B cell (primary cell): ENCODE results near the gene BTBD6. TPM values are rescaled to one million over a fixed set of nuclear protein-coding genes. Genes with fewer than 3 reads are reported as not detected.
A peak's percentile ranks its signal among the peaks of the same experiment; 100 is the strongest.

Experiments used
- ATAC-seq: fragments of 200-7000 bp; cut with Tn5 transposase; one replicate; pipeline ENCODE4 v1.10.0; 2021; ENCODE audit warnings: low read depth, mild to moderate bottlenecking, moderate number of reproducible peaks, moderate library complexity
- CTCF ChIA-PET: fragments of 350-600 bp; sonication (Branson Sonifier 250); formaldehyde crosslinking; loops from one replicate; lab custom pipeline; 2021; ENCODE audit warnings: antibody characterized with exemption, inconsistent platforms; lab: Charles Lee
- POLR2A ChIA-PET: fragments of 350-600 bp; sonication (Branson Sonifier 250); formaldehyde crosslinking; loops from one replicate; lab custom pipeline; 2021; ENCODE audit warnings: antibody characterized with exemption; lab: Charles Lee
- DNase-seq: peaks from one replicate; pipeline ENCODE4 v3.0.0; 2013
- H2AFZ ChIP-seq: 2 replicates; pipeline ENCODE4 v1.6.1; 2012; ENCODE audit warnings: mild to moderate bottlenecking, low read depth, low read length; ENCODE audit not compliant: insufficient read depth, poor library complexity, severe bottlenecking
- H3K27ac ChIP-seq, 2 donors: 1 replicate in 1 of 2; 2 replicates in 1 of 2; pipeline ENCODE4 v1.5.1; 2012 to 2013; ENCODE audit warnings: low read length in 2 of 2, mild to moderate bottlenecking in 2 of 2, moderate library complexity in 1 of 2
- H3K27me3 ChIP-seq, 4 experiments: fragments of 200-600 bp in 1 of 4; sonication (generic) in 1 of 4; replicated peaks in 1 of 4; 1 replicate in 2 of 4; 2 replicates in 2 of 4; pipeline versions ENCODE4 v1.6.1 to v1.7.0; 2013 to 2016; ENCODE audit warnings: low read length in 3 of 4, mild to moderate bottlenecking in 2 of 4, mixed read lengths in 1 of 4, moderate library complexity in 1 of 4; ENCODE audit not compliant: insufficient read depth in 4 of 4, control insufficient read depth in 3 of 4; ENCODE audit errors: control extremely low read depth in 1 of 4
- H3K36me3 ChIP-seq, 2 experiments: replicated peaks in 1 of 2; 1 replicate in 1 of 2; 2 replicates in 1 of 2; pipeline versions ENCODE4 v1.6.1 to v1.7.1; 2013; ENCODE audit warnings: low read length in 1 of 2; ENCODE audit not compliant: insufficient read depth in 2 of 2, control insufficient read depth in 1 of 2; ENCODE audit errors: control extremely low read depth in 1 of 2, extremely low read depth in 1 of 2
- H3K4me1 ChIP-seq, 2 donors: fragments of 200-600 bp in 1 of 2; sonication (generic) in 1 of 2; 1 replicate in 1 of 2; 2 replicates in 1 of 2; pipeline versions ENCODE4 v1.5.1 to v1.6.1; 2013 to 2017; ENCODE audit warnings: low read length in 2 of 2; ENCODE audit not compliant: control insufficient read depth in 2 of 2, insufficient read depth in 2 of 2
- H3K4me2 ChIP-seq: replicated peaks from 2 replicates; pipeline ENCODE3; 2012; ENCODE audit warnings: mild to moderate bottlenecking, low read depth, low read length; ENCODE audit not compliant: poor library complexity, severe bottlenecking
- H3K4me3 ChIP-seq, 5 experiments: fragments of 200-600 bp in 1 of 5; sonication (generic) in 1 of 5; 1 replicate in 3 of 5; 2 replicates in 2 of 5; pipeline versions ENCODE4 v1.5.1 to v1.7.0; 2011 to 2016; ENCODE audit warnings: low read length in 4 of 5, mild to moderate bottlenecking in 4 of 5, low read depth in 2 of 5, control low read depth in 1 of 5, moderate library complexity in 1 of 5; ENCODE audit not compliant: insufficient read depth in 1 of 5; ENCODE audit errors: control extremely low read depth in 1 of 5, extremely low read depth in 1 of 5
- H3K79me2 ChIP-seq: fragments of 200-600 bp; sonication (generic); one replicate; pipeline ENCODE4 v1.6.0; 2016; ENCODE audit warnings: low read length; ENCODE audit not compliant: control insufficient read depth, insufficient read depth
- H3K9ac ChIP-seq: fragments of 200-600 bp; sonication (generic); 2 replicates; pipeline ENCODE4 v1.6.1; 2017; ENCODE audit warnings: mild to moderate bottlenecking, low read length, moderate library complexity
- H3K9me3 ChIP-seq, 3 donors: one replicate each; pipeline versions ENCODE4 v1.6.1 to v1.7.1; 2013; ENCODE audit warnings: low read length in 2 of 3; ENCODE audit not compliant: control insufficient read depth in 2 of 3, insufficient read depth in 1 of 3; ENCODE audit errors: control extremely low read depth in 1 of 3
- H4K20me1 ChIP-seq: 2 replicates; pipeline ENCODE4 v1.6.0; 2012; ENCODE audit warnings: mild to moderate bottlenecking, low read length; ENCODE audit not compliant: insufficient read depth, control insufficient read depth, poor library complexity, severe bottlenecking
- H3K27ac Mint-ChIP-seq: one replicate; pipeline ENCODE4 v1.8.0; 2021; ENCODE audit warnings: mixed read lengths
- H3K27me3 Mint-ChIP-seq: one replicate; pipeline ENCODE4 v1.8.0; 2021; ENCODE audit warnings: mixed read lengths
- H3K4me1 Mint-ChIP-seq: one replicate; pipeline ENCODE4 v1.8.0; 2021; ENCODE audit warnings: mixed read lengths
- H3K4me3 Mint-ChIP-seq: one replicate; pipeline ENCODE4 v1.8.0; 2021; ENCODE audit warnings: mixed read lengths
- H3K9me3 Mint-ChIP-seq: one replicate; pipeline ENCODE4 v1.8.0; 2022; ENCODE audit warnings: mixed read lengths; ENCODE audit not compliant: insufficient read depth
- EZH2 ChIP-seq: IDR thresholded peaks from 2 replicates; pipeline ENCODE4 v1.6.1; 2012; ENCODE audit warnings: borderline replicate concordance, low read depth, mild to moderate bottlenecking, moderate library complexity, low read length; ENCODE audit not compliant: insufficient read depth, poor library complexity, severe bottlenecking
- WGBS: methylation state at CpG from one replicate; pipeline ENCODE4 v1.1.5; 2013; ENCODE audit warnings: missing lambda C conversion rate; ENCODE audit not compliant: insufficient coverage; 5-methylcytosine and 5-hydroxymethylcytosine counted together
- intact Hi-C: fragments of 100-400 bp; cut with micrococcal nuclease; formaldehyde crosslinking; loops from one replicate; pipeline ENCODE4 v1.10.0; 2022
- polyA plus RNA-seq: library from polyadenylated mRNA; depleted of rRNA; stranded (reverse); fragments of >200 nt; gene quantifications from 2 replicates; pipeline ENCODE4 v1.2.3, GENCODE V29; 2012
- total RNA-seq, 2 donors: library from RNA; stranded (reverse); fragments of 120-200 nt in 1 of 2; gene quantifications; 1 replicate in 1 of 2; 2 replicates in 1 of 2; pipeline versions ENCODE4 v1.2.3 to v1.2.4, GENCODE V29; 2013 to 2022
- TF ChIP-seq, protein P1 (sequence below): fragments of 200-600 bp; IDR thresholded peaks from one replicate; pipeline ENCODE4 v1.8.0; 2022; ENCODE audit warnings: antibody characterized with exemption, mild to moderate bottlenecking

BTBD6 gene
- total and polyA plus RNA-seq, 2 donors (not counting 1 experiment from before 2014, with no cell fraction given) = 33.4 to 36.1 TPM

DNA sequence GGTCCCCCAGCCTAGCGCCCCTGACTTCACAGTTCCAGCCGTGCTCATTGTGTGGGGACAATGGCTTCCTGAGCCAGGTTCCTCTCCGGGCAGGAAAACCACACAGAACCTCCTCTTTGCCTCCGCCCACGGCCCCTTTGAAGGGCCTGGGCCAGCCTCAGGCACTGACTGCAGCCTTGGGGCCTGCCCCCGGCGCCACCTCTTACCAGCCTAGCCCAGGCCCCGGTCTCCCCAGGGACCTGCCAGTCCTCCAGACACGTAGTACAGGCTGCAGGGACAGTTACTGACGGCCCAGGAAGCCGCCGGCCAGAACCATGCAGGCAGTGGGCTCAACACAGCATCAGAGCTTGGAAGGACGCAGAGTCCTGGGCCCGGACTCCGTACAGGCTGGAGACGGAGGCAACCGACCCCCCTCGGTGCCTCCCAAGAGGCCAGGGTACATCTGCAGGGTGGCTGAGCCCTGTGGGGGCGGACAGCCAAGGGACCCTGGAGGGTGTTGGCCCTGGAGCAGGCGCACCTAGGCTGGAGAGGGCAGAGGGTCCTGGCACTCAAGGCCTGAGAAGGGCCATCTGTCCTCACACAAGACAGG is 46.3 kb upstream of the BTBD6 start:
- H3K4me1 Mint-ChIP-seq = peaks cover 19% of the 10 kb centered on the region
- H3K9me3 Mint-ChIP-seq = no peaks in the 10 kb centered on the region
- peak overlapping the region; percentile 22 for H3K4me2 ChIP-seq
- CTCF ChIA-PET = interaction anchor here (0.9 to 2.0 kb wide), 4 partner anchors 46 to 331 kb away, joined by 3 to 4 read pairs (median 4); partner anchors contain the start of gene BRF1
- peak overlapping the region; percentile 10 for H3K4me3 Mint-ChIP-seq
- H3K27ac ChIP-seq = no peak overlapping the region
- no peaks in the 10 kb centered on the region for H4K20me1 ChIP-seq
- no peak overlapping the region for H3K9ac ChIP-seq
- 13% methylated on average over 20 of the region's 20 CpGs for WGBS
- ATAC-seq (peak; percentile 31), DNase-seq (peak; percentile 63)
- peaks cover 0 to 64% (median 22%) of the 10 kb centered on the region in 4 experiments for H3K27me3 ChIP-seq
- peaks cover 0 to 13% (median 0%) of the 10 kb centered on the region in 3 donors for H3K9me3 ChIP-seq
- H3K36me3 ChIP-seq = no peaks in the 10 kb centered on the region
- TF ChIP-seq, protein P1, sequence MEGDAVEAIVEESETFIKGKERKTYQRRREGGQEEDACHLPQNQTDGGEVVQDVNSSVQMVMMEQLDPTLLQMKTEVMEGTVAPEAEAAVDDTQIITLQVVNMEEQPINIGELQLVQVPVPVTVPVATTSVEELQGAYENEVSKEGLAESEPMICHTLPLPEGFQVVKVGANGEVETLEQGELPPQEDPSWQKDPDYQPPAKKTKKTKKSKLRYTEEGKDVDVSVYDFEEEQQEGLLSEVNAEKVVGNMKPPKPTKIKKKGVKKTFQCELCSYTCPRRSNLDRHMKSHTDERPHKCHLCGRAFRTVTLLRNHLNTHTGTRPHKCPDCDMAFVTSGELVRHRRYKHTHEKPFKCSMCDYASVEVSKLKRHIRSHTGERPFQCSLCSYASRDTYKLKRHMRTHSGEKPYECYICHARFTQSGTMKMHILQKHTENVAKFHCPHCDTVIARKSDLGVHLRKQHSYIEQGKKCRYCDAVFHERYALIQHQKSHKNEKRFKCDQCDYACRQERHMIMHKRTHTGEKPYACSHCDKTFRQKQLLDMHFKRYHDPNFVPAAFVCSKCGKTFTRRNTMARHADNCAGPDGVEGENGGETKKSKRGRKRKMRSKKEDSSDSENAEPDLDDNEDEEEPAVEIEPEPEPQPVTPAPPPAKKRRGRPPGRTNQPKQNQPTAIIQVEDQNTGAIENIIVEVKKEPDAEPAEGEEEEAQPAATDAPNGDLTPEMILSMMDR = no peak
- TF ChIP-seq EZH2 = no peak
- POLR2A ChIA-PET = interaction anchor here (0.6 kb wide), 1 partner anchor 148 kb away, joined by 4 read pairs; no protein-coding TSS in a partner anchor
- H2AFZ ChIP-seq = peak overlapping the region; percentile 32
- H3K27me3 Mint-ChIP-seq = peaks cover 22% of the 10 kb centered on the region
- H3K4me1 ChIP-seq = peaks cover 18 to 33% of the 10 kb centered on the region in 2 donors
- intact Hi-C loops = loop anchor here (5.0 kb wide), 3 partner anchors 110 to 325 kb away; partner anchors contain the start of genes TEDC1 and TMEM121
- H3K27ac Mint-ChIP-seq = no peak overlapping the region
- H3K79me2 ChIP-seq = no peaks in the 10 kb centered on the region
- H3K4me3 ChIP-seq = no peak overlapping the region

DNA sequence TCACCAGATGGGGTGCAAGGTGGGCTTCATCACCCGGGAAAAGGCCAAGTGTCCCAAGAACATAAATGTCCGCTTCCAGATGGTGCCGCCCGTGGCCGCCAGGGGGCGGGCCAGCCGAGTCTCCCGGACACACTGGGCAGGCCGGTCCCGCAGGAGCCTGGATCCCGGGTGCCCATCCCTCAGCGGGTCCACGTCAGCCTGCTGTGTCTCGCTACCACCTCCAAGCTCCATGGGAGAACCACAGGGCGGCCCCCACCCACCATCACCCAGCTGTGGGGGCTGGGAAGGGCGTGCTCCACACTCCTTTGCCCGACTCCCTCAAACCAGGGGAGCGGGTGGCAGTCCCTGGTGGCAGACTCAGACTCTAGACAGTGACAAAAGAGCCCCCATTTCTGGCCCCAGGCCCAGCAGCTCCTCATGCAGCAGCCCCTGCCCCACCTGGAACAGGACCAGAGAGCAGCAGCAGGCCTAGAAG is 45.2 kb upstream of the BTBD6 start:
- Mint-ChIP-seq H3K9me3 (no peaks in the 10 kb centered on the region), H3K27me3 (peaks cover 18% of the 10 kb centered on the region), H3K4me3 (no peak overlapping the region), H3K27ac (no peak overlapping the region), H3K4me1 (peaks cover 17% of the 10 kb centered on the region)
- ChIA-PET CTCF (interaction anchor here (0.9 to 1.2 kb wide), 6 partner anchors 14 to 200 kb away, joined by 3 read pairs; no protein-coding TSS in a partner anchor), POLR2A (no interaction called here)
- DNase-seq (peak; percentile 77), ATAC-seq (peak; percentile 45)
- Histone ChIP-seq H3K36me3 (no peaks in the 10 kb centered on the region), H3K27ac (no peak overlapping the region), H3K9me3 (peaks cover 0 to 8% (median 0%) of the 10 kb centered on the region in 3 donors), H3K27me3 (peaks cover 0 to 53% (median 14%) of the 10 kb centered on the region in 4 experiments), H4K20me1 (no peaks in the 10 kb centered on the region), H3K9ac (no peak overlapping the region), H2AFZ (no peak overlapping the region), H3K4me2 (peak overlapping the region; percentile 45), H3K79me2 (no peaks in the 10 kb centered on the region), H3K4me1 (peaks cover 18 to 29% of the 10 kb centered on the region in 2 donors), H3K4me3 (no peak overlapping the region)
- intact Hi-C loops = loop anchor here (1.0 to 5.0 kb wide), 5 partner anchors 79 to 324 kb away; partner anchors contain the start of genes TEDC1 and TMEM121
- 11% methylated on average over 18 of the region's 18 CpGs for WGBS
- TF ChIP-seq, protein P1 = peak; percentile 95
- TF ChIP-seq EZH2 = no peak
